OCI-LY1 (cell line): ENCODE results near the gene DCX.

Experiments
- EZH2 ChIP-seq: fragments of 200-600 bp; sonication (generic), shearing (Covaris generic); IDR thresholded peaks from 2 replicates; pipeline ENCODE4 v1.8.0; 2017; ENCODE audit warnings: borderline replicate concordance, mixed run types, mild to moderate bottlenecking, antibody characterized with exemption, low read length, moderate library complexity, mixed read lengths
- TF ChIP-seq, protein P1 (sequence below): fragments of 200-600 bp; sonication (generic), shearing (Covaris generic); IDR thresholded peaks from 2 replicates; pipeline ENCODE4 v1.5.1; 2017; ENCODE audit warnings: mild to moderate bottlenecking, antibody characterized with exemption, low read length, moderate library complexity, mixed read lengths

DNA sequence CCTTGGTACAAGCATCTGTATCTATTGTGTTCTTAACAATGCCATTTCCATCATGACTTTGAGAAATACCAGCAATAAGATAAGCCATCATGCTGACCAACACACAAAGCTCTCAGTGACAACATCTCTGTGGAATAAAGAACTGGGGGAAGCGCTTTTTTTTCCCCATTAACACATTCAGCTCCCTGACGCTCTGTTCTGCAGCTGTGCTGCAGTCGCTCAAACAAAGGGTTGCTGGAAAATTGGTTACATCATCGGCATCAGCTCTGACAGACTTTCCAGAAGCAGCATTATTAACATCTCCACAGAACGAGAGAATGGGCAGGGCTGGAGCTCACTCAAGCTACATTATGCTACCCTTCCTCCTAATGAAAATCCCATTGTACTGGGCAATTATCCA lies 39.9 kb downstream of the DCX start:
- TF ChIP-seq, protein P1, sequence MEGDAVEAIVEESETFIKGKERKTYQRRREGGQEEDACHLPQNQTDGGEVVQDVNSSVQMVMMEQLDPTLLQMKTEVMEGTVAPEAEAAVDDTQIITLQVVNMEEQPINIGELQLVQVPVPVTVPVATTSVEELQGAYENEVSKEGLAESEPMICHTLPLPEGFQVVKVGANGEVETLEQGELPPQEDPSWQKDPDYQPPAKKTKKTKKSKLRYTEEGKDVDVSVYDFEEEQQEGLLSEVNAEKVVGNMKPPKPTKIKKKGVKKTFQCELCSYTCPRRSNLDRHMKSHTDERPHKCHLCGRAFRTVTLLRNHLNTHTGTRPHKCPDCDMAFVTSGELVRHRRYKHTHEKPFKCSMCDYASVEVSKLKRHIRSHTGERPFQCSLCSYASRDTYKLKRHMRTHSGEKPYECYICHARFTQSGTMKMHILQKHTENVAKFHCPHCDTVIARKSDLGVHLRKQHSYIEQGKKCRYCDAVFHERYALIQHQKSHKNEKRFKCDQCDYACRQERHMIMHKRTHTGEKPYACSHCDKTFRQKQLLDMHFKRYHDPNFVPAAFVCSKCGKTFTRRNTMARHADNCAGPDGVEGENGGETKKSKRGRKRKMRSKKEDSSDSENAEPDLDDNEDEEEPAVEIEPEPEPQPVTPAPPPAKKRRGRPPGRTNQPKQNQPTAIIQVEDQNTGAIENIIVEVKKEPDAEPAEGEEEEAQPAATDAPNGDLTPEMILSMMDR: no peak
- TF ChIP-seq EZH2: no peak
